Measurements from ENCODE around the gene CGB1. TPM values are rescaled to one million over a fixed set of nuclear protein-coding genes. Genes with fewer than 3 reads are reported as not detected.
"Not testable (repeated sequence)": the region's sequence is repeated elsewhere in the genome, so short reads cannot be mapped to it uniquely, and the experiment has no call there.

CGB1 gene
- total and polyA plus RNA-seq, 4 donors, result not detected

GRCh38 chr19:49059053-49059452 is 22.4 kb upstream of the CGB1 start:
- no peaks in the 10 kb centered on the region for H3K36me3 ChIP-seq (ENCODE audit: control insufficient read depth, insufficient read depth, low read length)
- DNase-seq (ENCODE audit: low read depth in 4 of 6, low spot score in 6 of 6), result no peak
- H3K4me1 ChIP-seq (ENCODE audit: control insufficient read depth, insufficient read depth, low read length), result peaks cover 26% of the 10 kb centered on the region
- WGBS (ENCODE audit: insufficient coverage), result 57% methylated on average over 9 of the region's 9 CpGs
- peaks cover 54% of the 10 kb centered on the region for H3K27me3 ChIP-seq (ENCODE audit: control insufficient read depth, insufficient read depth, low read length)
- no peak overlapping the region for H3K27ac ChIP-seq (ENCODE audit: low read depth, low read length)
- H3K4me3 ChIP-seq (ENCODE audit: low read depth, low read length), result no peak overlapping the region
- no peaks in the 10 kb centered on the region for H3K9me3 ChIP-seq (ENCODE audit: control insufficient read depth, insufficient read depth, low read length)

- peaks cover 49% of the 10 kb centered on the region for H3K27me3 ChIP-seq (ENCODE audit: control insufficient read depth, insufficient read depth, low read length)
- H3K36me3 ChIP-seq (ENCODE audit: control insufficient read depth, insufficient read depth, low read length), result no peaks in the 10 kb centered on the region
- no peak overlapping the region for H3K27ac ChIP-seq (ENCODE audit: low read depth, low read length)
- WGBS (ENCODE audit: insufficient coverage), result 18% methylated on average over 6 of the region's 10 CpGs
- H3K4me1 ChIP-seq (ENCODE audit: control insufficient read depth, insufficient read depth, low read length), result peaks cover 26% of the 10 kb centered on the region
- no peaks in the 10 kb centered on the region for H3K9me3 ChIP-seq (ENCODE audit: control insufficient read depth, insufficient read depth, low read length)
- no peak overlapping the region for H3K4me3 ChIP-seq (ENCODE audit: low read depth, low read length)
- DNase-seq (ENCODE audit: low read depth in 4 of 6, low spot score in 6 of 6), result peak in 1 of 6 donors; percentile 38
Measured at GRCh38 chr19:49058562-49058961, 21.9 kb upstream of the CGB1 start.

- H3K9me3 ChIP-seq (ENCODE audit: control insufficient read depth, insufficient read depth, low read length), result no peaks in the 10 kb centered on the region
- peaks cover 26% of the 10 kb centered on the region for H3K4me1 ChIP-seq (ENCODE audit: control insufficient read depth, insufficient read depth, low read length)
- H3K27ac ChIP-seq (ENCODE audit: low read depth, low read length), result no peak within 1 kb of the TSS
- 2% methylated on average over 36 of the region's 38 CpGs for WGBS (ENCODE audit: insufficient coverage)
- H3K27me3 ChIP-seq (ENCODE audit: control insufficient read depth, insufficient read depth, low read length), result peaks cover 47% of the 10 kb centered on the region
- peak in 2 of 6 donors; percentile 16 to 52 for DNase-seq (ENCODE audit: low read depth in 4 of 6, low spot score in 6 of 6)
- no peaks in the 10 kb centered on the region for H3K36me3 ChIP-seq (ENCODE audit: control insufficient read depth, insufficient read depth, low read length)
- H3K4me3 ChIP-seq (ENCODE audit: low read depth, low read length), result peak within 1 kb of the TSS; percentile 33
Measured at GRCh38 chr19:49057636-49058234, 21.0 kb upstream of the CGB1 start, which contains the start of gene CGB7. TSS of gene CGB7 (minus strand) at chr19:49057749. CDS start at chr19:49055375, 2,374 bp downstream.

- H3K9me3 ChIP-seq (ENCODE audit: control insufficient read depth, insufficient read depth, low read length); H3K27ac ChIP-seq (ENCODE audit: low read depth, low read length); DNase-seq (ENCODE audit: low read depth in 4 of 6, low spot score in 6 of 6); H3K36me3 ChIP-seq (ENCODE audit: control insufficient read depth, insufficient read depth, low read length): not testable (repeated sequence)
- 6% methylated on average over 29 of the region's 34 CpGs for WGBS (ENCODE audit: insufficient coverage)
- Histone ChIP-seq H3K4me1 (ENCODE audit: control insufficient read depth, insufficient read depth, low read length) (peaks cover 26% of the 10 kb centered on the region), H3K27me3 (ENCODE audit: control insufficient read depth, insufficient read depth, low read length) (peaks cover 47% of the 10 kb centered on the region), H3K4me3 (ENCODE audit: low read depth, low read length) (peak overlapping the region; percentile 33)
Measured at GRCh38 chr19:49056902-49057596, 20.4 kb upstream of the CGB1 start.

GRCh38 chr19:49056101-49056901 is 19.6 kb upstream of the CGB1 start:
- Histone ChIP-seq H3K36me3 (ENCODE audit: control insufficient read depth, insufficient read depth, low read length) (no peaks in the 10 kb centered on the region), H3K4me3 (ENCODE audit: low read depth, low read length) (peak overlapping the region; percentile 33), H3K27ac (ENCODE audit: low read depth, low read length) (no peak overlapping the region), H3K27me3 (ENCODE audit: control insufficient read depth, insufficient read depth, low read length) (peaks cover 45% of the 10 kb centered on the region), H3K4me1 (ENCODE audit: control insufficient read depth, insufficient read depth, low read length) (peaks cover 26% of the 10 kb centered on the region), H3K9me3 (ENCODE audit: control insufficient read depth, insufficient read depth, low read length) (no peaks in the 10 kb centered on the region)
- DNase-seq (ENCODE audit: low read depth in 4 of 6, low spot score in 6 of 6), result peak in 2 of 6 donors; percentile 32 to 42
- under 1% methylated on average over 63 of the region's 63 CpGs for WGBS (ENCODE audit: insufficient coverage)

GRCh38 chr19:49050376-49051033 is 13.8 kb upstream of the CGB1 start:
- not testable (repeated sequence) for H3K4me3 ChIP-seq (ENCODE audit: low read depth, low read length); H3K27me3 ChIP-seq (ENCODE audit: control insufficient read depth, insufficient read depth, low read length); H3K9me3 ChIP-seq (ENCODE audit: control insufficient read depth, insufficient read depth, low read length); H3K27ac ChIP-seq (ENCODE audit: low read depth, low read length); H3K4me1 ChIP-seq (ENCODE audit: control insufficient read depth, insufficient read depth, low read length); H3K36me3 ChIP-seq (ENCODE audit: control insufficient read depth, insufficient read depth, low read length); DNase-seq (ENCODE audit: low read depth in 4 of 6, low spot score in 6 of 6)
- WGBS (ENCODE audit: insufficient coverage), result 88% methylated on average over 22 of the region's 24 CpGs

- WGBS (ENCODE audit: insufficient coverage), result no CpG with 5 or more reads among the region's 4 CpGs
- H3K9me3 ChIP-seq (ENCODE audit: control insufficient read depth, insufficient read depth, low read length); H3K27ac ChIP-seq (ENCODE audit: low read depth, low read length); H3K27me3 ChIP-seq (ENCODE audit: control insufficient read depth, insufficient read depth, low read length); H3K36me3 ChIP-seq (ENCODE audit: control insufficient read depth, insufficient read depth, low read length); H3K4me3 ChIP-seq (ENCODE audit: low read depth, low read length); DNase-seq (ENCODE audit: low read depth in 4 of 6, low spot score in 6 of 6); H3K4me1 ChIP-seq (ENCODE audit: control insufficient read depth, insufficient read depth, low read length): not testable (repeated sequence)
Measured at GRCh38 chr19:49049834-49050233, 13.1 kb upstream of the CGB1 start.

GRCh38 chr19:49049011-49049410 is 12.3 kb upstream of the CGB1 start, which contains the start of gene CGB8:
TSS of gene CGB8 (minus strand) at chr19:49049111. CDS start at chr19:49048739, 372 bp downstream.
- H3K4me1 ChIP-seq (ENCODE audit: control insufficient read depth, insufficient read depth, low read length); H3K9me3 ChIP-seq (ENCODE audit: control insufficient read depth, insufficient read depth, low read length); H3K36me3 ChIP-seq (ENCODE audit: control insufficient read depth, insufficient read depth, low read length); DNase-seq (ENCODE audit: low read depth in 4 of 6, low spot score in 6 of 6); H3K27me3 ChIP-seq (ENCODE audit: control insufficient read depth, insufficient read depth, low read length); H3K27ac ChIP-seq (ENCODE audit: low read depth, low read length); H3K4me3 ChIP-seq (ENCODE audit: low read depth, low read length): not testable (repeated sequence)
- 68% methylated on average over 2 of the region's 12 CpGs for WGBS (ENCODE audit: insufficient coverage)

GRCh38 chr19:49043548-49043947 is 6.9 kb upstream of the CGB1 start, which contains the start of gene CGB5:
TSS of gene CGB5 (plus strand) at chr19:49043848. CDS start at chr19:49044210, 362 bp downstream.
- whole genome bisulfite sequencing (ENCODE audit: insufficient coverage), result 70% methylated on average over 10 of the region's 15 CpGs
- DNase-seq (ENCODE audit: low read depth in 4 of 6, low spot score in 6 of 6); H3K36me3 ChIP-seq (ENCODE audit: control insufficient read depth, insufficient read depth, low read length); H3K4me1 ChIP-seq (ENCODE audit: control insufficient read depth, insufficient read depth, low read length); H3K9me3 ChIP-seq (ENCODE audit: control insufficient read depth, insufficient read depth, low read length); H3K4me3 ChIP-seq (ENCODE audit: low read depth, low read length); H3K27me3 ChIP-seq (ENCODE audit: control insufficient read depth, insufficient read depth, low read length); H3K27ac ChIP-seq (ENCODE audit: low read depth, low read length): not testable (repeated sequence)

Measured in spinal cord (tissue), 10 donors.